ENCODE data around the gene CHRM5. TPM values are rescaled to one million over a fixed set of nuclear protein-coding genes. Genes with fewer than 3 reads are reported as not detected.

Gene CHRM5
- total RNA-seq, 1 experiment from 2014 or later, result not detected

GRCh38 chr15:34054081-34054707, 85.9 kb downstream of the CHRM5 start (continued):
- TF ChIP-seq CTCF (IDR thresholded peaks at IDR 0.05 in 2 of 3, conservative IDR thresholded peaks at IDR 0.05 in 1 of 3; ENCODE audit: borderline replicate concordance in 1 of 3, insufficient read depth in 1 of 3, low read depth in 2 of 3, low read length in 2 of 3), result no peak
- no peak for TF ChIP-seq ZBTB33 (IDR thresholded peaks at IDR 0.05; ENCODE audit: extremely low read depth, insufficient replicate concordance, low read length)

- H3K4me1 ChIP-seq (ENCODE audit: control insufficient read depth in 1 of 2, insufficient read depth in 2 of 2, low read length in 2 of 2), result no peaks in the 10 kb centered on the region
- H3K9me3 ChIP-seq (ENCODE audit: control insufficient read depth in 1 of 2, insufficient read depth in 1 of 2, low read depth in 1 of 2, low read length in 2 of 2), result no peaks in the 10 kb centered on the region
- no peaks in the 10 kb centered on the region for H4K20me1 ChIP-seq (ENCODE audit: insufficient read depth)
- no peaks in the 10 kb centered on the region for H3K27me3 ChIP-seq (ENCODE audit: insufficient read depth, low read length)
- ATAC-seq, result no peak
- no peak overlapping the region for H3K27ac ChIP-seq (ENCODE audit: low read depth, low read length)
- no peaks in the 10 kb centered on the region for H3K79me2 ChIP-seq (ENCODE audit: insufficient read depth, low read length)
- H3K36me3 ChIP-seq (ENCODE audit: control insufficient read depth in 1 of 2, insufficient read depth in 2 of 2, low read length in 2 of 2), result no peaks in the 10 kb centered on the region
- no peaks in the 10 kb centered on the region for H3K9me2 ChIP-seq (ENCODE audit: insufficient read depth)
- H3K4me2 ChIP-seq (ENCODE audit: low read length), result no peak overlapping the region
- no peak overlapping the region for H3K9ac ChIP-seq (ENCODE audit: low read length)
- ChIA-PET CTCF (no interaction called here), POLR2A (no interaction called here), RAD21 (ENCODE audit: low non-redundant PET in 1 of 2, low total read pairs in 2 of 2, uncharacterized antibody in 2 of 2, unreplicated experiment in 2 of 2) (no interaction called here)
- intact Hi-C loops (cut with micrococcal nuclease), result no loop called here
- H2AFZ ChIP-seq (ENCODE audit: low read depth, low read length, poor library complexity, severe bottlenecking), result no peak overlapping the region
- no peak overlapping the region for H3K4me3 ChIP-seq (replicated peaks in 1 of 2; ENCODE audit: low read depth in 1 of 2, low read length in 2 of 2)
- no TSS peak for BruUV-seq (replicated peaks)
- no peak for DNase-seq (ENCODE audit: low read depth, low spot score)
- TF ChIP-seq EGR1 (IDR thresholded peaks at IDR 0.05; ENCODE audit: low read depth) (no peak), FOSL1 (IDR thresholded peaks at IDR 0.05; ENCODE audit: low read depth) (no peak), JUND (IDR thresholded peaks at IDR 0.05) (no peak), ELF1 (IDR thresholded peaks at IDR 0.05; ENCODE audit: borderline replicate concordance, low read depth) (no peak), POLR2A (IDR thresholded peaks at IDR 0.05; ENCODE audit: borderline replicate concordance, extremely low read depth, insufficient read depth, insufficient read length) (no peak), MAX (IDR thresholded peaks at IDR 0.05) (no peak), CTCF (IDR thresholded peaks at IDR 0.05 in 2 of 3, conservative IDR thresholded peaks at IDR 0.05 in 1 of 3; ENCODE audit: borderline replicate concordance in 1 of 3, insufficient read depth in 1 of 3, low read depth in 2 of 3, low read length in 2 of 3) (no peak), RAD21 (IDR thresholded peaks at IDR 0.05; ENCODE audit: low read depth) (no peak), EZH2 (IDR thresholded peaks at IDR 0.05) (no peak), ZNF274 (IDR thresholded peaks at IDR 0.05; ENCODE audit: low read depth, low read length) (no peak), ZBTB33 (IDR thresholded peaks at IDR 0.05; ENCODE audit: extremely low read depth, insufficient replicate concordance, low read length) (no peak), TCF7L2 (IDR thresholded peaks at IDR 0.05; ENCODE audit: borderline replicate concordance, extremely low read depth, insufficient read depth, insufficient read length) (no peak)
Measured at GRCh38 chr15:34055868-34056595, 87.7 kb downstream of the CHRM5 start.
